Prostate gland (tissue), 2 donors: ENCODE data around the gene C1orf185. TPM values are rescaled to one million over a fixed set of nuclear protein-coding genes. Genes with fewer than 3 reads are reported as not detected.

Experiments used
- DNase-seq: peaks from one replicate; pipeline ENCODE4 v3.0.0-alpha.2; 2019; ENCODE audit warnings: low spot score
- H3K27ac ChIP-seq, 2 donors: fragments of 200-600 bp; sonication (generic); 2 replicates each; pipeline ENCODE4 v1.5.1; 2017 to 2019
- H3K27me3 ChIP-seq: fragments of 200-600 bp; sonication (generic); replicated peaks from 2 replicates; pipeline ENCODE4 v1.5.1; 2019; ENCODE audit not compliant: insufficient read depth
- H3K36me3 ChIP-seq, 2 donors: fragments of 200-600 bp; sonication (generic); 1 replicate in 1 of 2; 2 replicates in 1 of 2; pipeline versions ENCODE4 v1.5.1 to v1.8.1; 2017 to 2019
- H3K4me1 ChIP-seq: fragments of 200-600 bp; sonication (generic); replicated peaks from 2 replicates; pipeline ENCODE4 v1.5.1; 2019
- H3K4me3 ChIP-seq, 2 donors: fragments of 200-600 bp; sonication (generic); 2 replicates each; pipeline ENCODE4 v1.5.1; 2017 to 2019
- H3K9me3 ChIP-seq: fragments of 200-600 bp; sonication (generic); 2 replicates; pipeline ENCODE4 v1.5.1; 2017
- POLR2A ChIP-seq: fragments of 450-650 bp; IDR thresholded peaks from one replicate; pipeline ENCODE4 v1.6.1; 2016; ENCODE audit warnings: antibody characterized with exemption, mild to moderate bottlenecking
- POLR2AphosphoS5 ChIP-seq: sonication (generic); formaldehyde crosslinking; IDR thresholded peaks from one replicate; pipeline ENCODE4 v1.6.1; 2017; ENCODE audit warnings: antibody characterized with exemption
- WGBS: methylation state at CpG from one replicate; pipeline ENCODE4 v1.1.5; 2018; 5-methylcytosine and 5-hydroxymethylcytosine counted together
- intact Hi-C: fragments of 100-400 bp; cut with DNase I; formaldehyde crosslinking; loops from one replicate; pipeline ENCODE4 v1.14.2; 2022
- total RNA-seq, 2 donors: library from RNA; depleted of rRNA; stranded (reverse); fragments of >200 nt; gene quantifications; one replicate each; pipeline ENCODE4 v1.1.0, GENCODE V29; 2016
- TF ChIP-seq, protein P1 (sequence below), 4 experiments: fragments of 200-600 bp in 2 of 4; fragments of 450-650 bp in 2 of 4; sonication (generic) in 2 of 4; IDR thresholded peaks; 1 replicate in 3 of 4; 2 replicates in 1 of 4; pipeline ENCODE4 v1.5.1; 2016 to 2019; ENCODE audit warnings: antibody characterized with exemption in 4 of 4, mild to moderate bottlenecking in 2 of 4, moderate library complexity in 2 of 4

The C1orf185 gene
- total RNA-seq, 2 donors from 2014 or later = not detected

DNA sequence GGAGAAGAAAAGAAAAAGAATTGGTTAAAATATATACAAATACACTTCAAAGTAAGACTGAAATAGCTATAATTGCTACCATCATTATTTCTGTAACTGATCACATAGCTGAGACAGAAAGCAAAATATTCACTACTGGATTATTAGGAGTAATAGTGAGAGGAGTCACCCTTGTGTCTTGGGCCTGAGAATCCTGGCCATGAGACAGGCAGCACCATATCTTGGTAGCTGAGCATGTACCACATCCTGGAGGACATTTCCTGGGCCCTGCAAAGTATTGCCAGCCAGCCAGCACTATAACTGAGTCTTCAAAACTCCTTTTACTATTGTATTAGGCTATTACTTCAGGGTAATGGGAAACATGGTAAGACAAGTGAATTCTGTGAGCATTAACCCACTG, 63.5 kb downstream of the C1orf185 start:
- Histone ChIP-seq H3K4me3 (no peak overlapping the region), H3K27me3 (no peaks in the 10 kb centered on the region), H3K36me3 (no peaks in the 10 kb centered on the region), H3K27ac (no peak overlapping the region), H3K4me1 (no peaks in the 10 kb centered on the region), H3K9me3 (no peaks in the 10 kb centered on the region)
- TF ChIP-seq POLR2AphosphoS5 (no peak), POLR2A (no peak)
- TF ChIP-seq, protein P1, sequence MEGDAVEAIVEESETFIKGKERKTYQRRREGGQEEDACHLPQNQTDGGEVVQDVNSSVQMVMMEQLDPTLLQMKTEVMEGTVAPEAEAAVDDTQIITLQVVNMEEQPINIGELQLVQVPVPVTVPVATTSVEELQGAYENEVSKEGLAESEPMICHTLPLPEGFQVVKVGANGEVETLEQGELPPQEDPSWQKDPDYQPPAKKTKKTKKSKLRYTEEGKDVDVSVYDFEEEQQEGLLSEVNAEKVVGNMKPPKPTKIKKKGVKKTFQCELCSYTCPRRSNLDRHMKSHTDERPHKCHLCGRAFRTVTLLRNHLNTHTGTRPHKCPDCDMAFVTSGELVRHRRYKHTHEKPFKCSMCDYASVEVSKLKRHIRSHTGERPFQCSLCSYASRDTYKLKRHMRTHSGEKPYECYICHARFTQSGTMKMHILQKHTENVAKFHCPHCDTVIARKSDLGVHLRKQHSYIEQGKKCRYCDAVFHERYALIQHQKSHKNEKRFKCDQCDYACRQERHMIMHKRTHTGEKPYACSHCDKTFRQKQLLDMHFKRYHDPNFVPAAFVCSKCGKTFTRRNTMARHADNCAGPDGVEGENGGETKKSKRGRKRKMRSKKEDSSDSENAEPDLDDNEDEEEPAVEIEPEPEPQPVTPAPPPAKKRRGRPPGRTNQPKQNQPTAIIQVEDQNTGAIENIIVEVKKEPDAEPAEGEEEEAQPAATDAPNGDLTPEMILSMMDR (IDR thresholded peaks at IDR 0.05) = no peak
- no peak for DNase-seq
- intact Hi-C loops = no loop called here

GRCh38 chr1:51168266-51168845, 66.3 kb downstream of the C1orf185 start:
- no peak for DNase-seq
- Histone ChIP-seq H3K4me1 (no peaks in the 10 kb centered on the region), H3K27ac (no peak overlapping the region), H3K9me3 (no peaks in the 10 kb centered on the region), H3K27me3 (no peaks in the 10 kb centered on the region), H3K4me3 (no peak overlapping the region), H3K36me3 (no peaks in the 10 kb centered on the region)
- TF ChIP-seq, protein P1 (IDR thresholded peaks at IDR 0.05) = no peak
- no peak for TF ChIP-seq POLR2A
- TF ChIP-seq POLR2AphosphoS5 = no peak
- intact Hi-C loops = no loop called here
- 33% methylated on average over 1 of the region's 1 CpG for WGBS

DNA sequence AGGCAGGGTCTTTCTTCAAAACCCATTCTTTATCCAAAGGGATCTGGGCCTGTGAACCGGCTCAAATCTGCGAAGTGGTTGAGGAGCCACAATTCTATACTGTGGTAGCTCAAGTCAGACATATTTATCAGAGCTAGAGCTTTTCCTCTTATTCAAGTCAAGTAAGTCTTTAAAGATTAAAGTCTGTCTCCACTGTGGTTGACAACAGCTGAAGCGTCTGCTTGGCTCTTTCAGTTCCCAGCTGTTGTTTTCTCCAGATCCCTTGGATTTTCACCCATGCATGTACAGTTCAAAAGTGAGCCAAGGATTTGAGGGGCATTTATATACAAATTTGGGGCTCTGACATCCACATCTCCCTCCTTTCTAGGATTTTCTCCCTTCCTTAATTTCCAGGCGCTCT, 66.9 kb downstream of the C1orf185 start:
- no peak for DNase-seq
- Histone ChIP-seq H3K36me3 (no peaks in the 10 kb centered on the region), H3K9me3 (no peaks in the 10 kb centered on the region), H3K4me1 (no peaks in the 10 kb centered on the region), H3K27me3 (no peaks in the 10 kb centered on the region), H3K4me3 (no peak overlapping the region), H3K27ac (no peak overlapping the region)
- WGBS = 64% methylated on average over 4 of the region's 4 CpGs
- intact Hi-C loops = no loop called here
- no peak for TF ChIP-seq POLR2AphosphoS5
- TF ChIP-seq, protein P1 (IDR thresholded peaks at IDR 0.05) = no peak
- TF ChIP-seq POLR2A = no peak

- Histone ChIP-seq H3K4me1 (no peaks in the 10 kb centered on the region), H3K36me3 (no peaks in the 10 kb centered on the region), H3K27ac (no peak overlapping the region), H3K9me3 (no peaks in the 10 kb centered on the region), H3K4me3 (no peak overlapping the region), H3K27me3 (no peaks in the 10 kb centered on the region)
- TF ChIP-seq POLR2A (no peak), POLR2AphosphoS5 (no peak)
- TF ChIP-seq, protein P1 (IDR thresholded peaks at IDR 0.05) = no peak
- 79% methylated on average over 1 of the region's 1 CpG for WGBS
- no peak for DNase-seq
- intact Hi-C loops = no loop called here
These were observed 68.3 kb downstream of the C1orf185 start for GRCh38 chr1:51170342-51170741.

GRCh38 chr1:51172811-51173210, 70.8 kb downstream of the C1orf185 start:
- Histone ChIP-seq H3K27me3 (no peaks in the 10 kb centered on the region), H3K27ac (no peak overlapping the region), H3K9me3 (no peaks in the 10 kb centered on the region), H3K4me3 (no peak overlapping the region), H3K36me3 (no peaks in the 10 kb centered on the region), H3K4me1 (no peaks in the 10 kb centered on the region)
- WGBS = 77% methylated on average over 3 of the region's 3 CpGs
- intact Hi-C loops = no loop called here
- no peak for DNase-seq
- TF ChIP-seq POLR2AphosphoS5 (no peak), POLR2A (no peak)
- TF ChIP-seq, protein P1 (IDR thresholded peaks at IDR 0.05) = no peak
